ENCODE results near the gene NUTF2. TPM values are rescaled to one million over a fixed set of nuclear protein-coding genes. Genes with fewer than 3 reads are reported as not detected.

Gene NUTF2
- total and polyA plus RNA-seq, 2 of the 8 experiments (the other 6 are each of a cell fraction or from before 2014, with no cell fraction given): 219 to 377 TPM

DNA sequence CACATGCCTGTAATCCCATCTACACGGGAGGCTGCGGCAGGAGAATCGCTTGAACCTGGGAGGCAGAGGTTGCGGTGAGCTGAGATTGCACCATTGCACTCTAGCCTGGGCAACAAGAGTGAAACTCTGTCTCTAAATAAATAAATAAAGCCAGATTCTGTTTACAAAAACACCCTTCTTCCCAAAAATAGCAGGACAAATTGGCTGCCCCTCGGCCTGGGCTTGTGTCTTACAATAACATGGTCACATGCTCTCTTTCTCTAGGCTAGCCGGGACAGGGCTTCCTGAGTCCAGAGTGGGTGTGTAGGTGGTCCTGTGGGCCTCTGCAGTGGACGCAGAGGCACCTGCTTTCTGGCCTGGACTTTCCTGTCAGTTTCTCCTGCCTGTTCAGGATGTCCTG is 22.9 kb downstream of the NUTF2 start:
- H3K4ac ChIP-seq (replicated peaks; ENCODE audit: insufficient read length, low read depth, low read length): no peak overlapping the region
- peaks cover 14 to 50% (median 28%) of the 10 kb centered on the region in 4 experiments for H3K36me3 ChIP-seq (ENCODE audit: control insufficient read depth in 2 of 4, insufficient read depth in 4 of 4, low read length in 3 of 4)
- H2AFZ ChIP-seq (ENCODE audit: low read length): no peak overlapping the region
- DNase-seq (ENCODE audit: low read depth in 1 of 2, low spot score in 2 of 2) (no peak), FAIRE-seq (no peak)
- H3K23ac ChIP-seq (ENCODE audit: insufficient read length): no peak overlapping the region
- H2BK120ac ChIP-seq (replicated peaks; ENCODE audit: low read depth, low read length): no peak overlapping the region
- no peak overlapping the region for H3K4me2 ChIP-seq (ENCODE audit: insufficient read depth in 1 of 2, low read depth in 2 of 2, low read length in 2 of 2)
- H3K56ac ChIP-seq (replicated peaks; ENCODE audit: insufficient read length, low read depth, low read length): no peak overlapping the region
- no peak overlapping the region for H2BK20ac ChIP-seq (ENCODE audit: low read length)
- WGBS, 2 experiments (ENCODE audit: extremely low coverage in 1 of 2, insufficient coverage in 1 of 2, insufficient read length in 1 of 2, insufficient replicate concordance in 2 of 2, low coverage in 1 of 2, low lambda C conversion rate in 2 of 2, missing lambda C conversion rate in 1 of 2): 92% methylated on average over 7 of the region's 7 CpGs; no CpG with 5 or more reads in 1 of the 2 experiments
- H2BK12ac ChIP-seq (ENCODE audit: low read depth, low read length): no peak overlapping the region
- CTCF ChIA-PET (ENCODE audit: partially characterized antibody): interaction anchor here (0.7 to 12.2 kb wide), 6 partner anchors 22 to 197 kb away, joined by 3 to 123 read pairs (median 4); partner anchors contain the start of genes CENPT, CTRL and NUTF2
- H3K14ac ChIP-seq (ENCODE audit: insufficient read length): no peak overlapping the region
- H3K27me3 ChIP-seq (replicated peaks in 1 of 4; ENCODE audit: control insufficient read depth in 3 of 4, extremely low read depth in 1 of 4, insufficient read depth in 3 of 4, low read length in 3 of 4): no peaks in the 10 kb centered on the region
- H3K23me2 ChIP-seq (ENCODE audit: low read depth, low read length): peaks cover 2% of the 10 kb centered on the region; the same call in 1 of the 2 replicates
- no peak overlapping the region for H2BK15ac ChIP-seq (ENCODE audit: low read length)
- H3K79me2 ChIP-seq (ENCODE audit: control insufficient read depth in 1 of 2, insufficient read depth in 2 of 2, low read length in 2 of 2): peaks cover 3 to 14% of the 10 kb centered on the region in 2 experiments; a peak in 3 of 4 replicates
- no peak overlapping the region for H3K9ac ChIP-seq (replicated peaks in 1 of 4; ENCODE audit: extremely low read depth in 1 of 4, low read depth in 3 of 4, low read length in 3 of 4)
- no peak overlapping the region for H3K18ac ChIP-seq (ENCODE audit: extremely low read depth, low read length)
- H2AK5ac ChIP-seq (ENCODE audit: low read depth, low read length): no peak overlapping the region
- H4K5ac ChIP-seq (ENCODE audit: insufficient read length, low read depth, low read length): no peak overlapping the region
- no peak overlapping the region for H3K4me3 ChIP-seq (ENCODE audit: extremely low read depth in 1 of 4, insufficient read depth in 2 of 4, low read depth in 3 of 4, low read length in 4 of 4)
- H2BK5ac ChIP-seq (ENCODE audit: low read depth, low read length): no peak overlapping the region
- no peaks in the 10 kb centered on the region for H3K9me3 ChIP-seq (ENCODE audit: insufficient read depth in 2 of 2, low read depth in 1 of 2, low read length in 1 of 2)
- H4K91ac ChIP-seq (replicated peaks; ENCODE audit: insufficient read length, low read length): no peak overlapping the region
- peaks cover 7% of the 10 kb centered on the region for H3K79me1 ChIP-seq (ENCODE audit: low read depth, low read length)
- no peak overlapping the region for H4K8ac ChIP-seq (ENCODE audit: extremely low read depth, insufficient read depth, low read length)
- H4K20me1 ChIP-seq (replicated peaks in 1 of 2; ENCODE audit: control insufficient read depth in 1 of 2, insufficient read depth in 2 of 2, low read length in 2 of 2): peaks cover 10% of the 10 kb centered on the region in 2 experiments
- no peak overlapping the region for H3K27ac ChIP-seq (ENCODE audit: low read depth, low read length)
- peaks cover 0 to 7% (median 3%) of the 10 kb centered on the region in 4 experiments; a peak in 3 of 7 replicates for H3K4me1 ChIP-seq (replicated peaks in 1 of 4; ENCODE audit: control insufficient read depth in 3 of 4, insufficient read depth in 4 of 4, low read length in 3 of 4)
- POLR2A ChIA-PET (ENCODE audit: partially characterized antibody): interaction anchor here (1.3 kb wide), 1 partner anchor 9 kb away, joined by 7 read pairs; no protein-coding TSS in a partner anchor
- no peak for TF ChIP-seq SUZ12 (IDR thresholded peaks at IDR 0.05; ENCODE audit: low read length)
- TF ChIP-seq CHD2 (IDR thresholded peaks at IDR 0.05; ENCODE audit: low read length): no peak
- TF ChIP-seq GTF2F1 (IDR thresholded peaks at IDR 0.05; ENCODE audit: borderline replicate concordance, low read depth, low read length): no peak
- TF ChIP-seq ATF3 (IDR thresholded peaks at IDR 0.05; ENCODE audit: insufficient read depth, low read depth, low read length): no peak
- no peak for TF ChIP-seq SIX5 (IDR thresholded peaks at IDR 0.05; ENCODE audit: low read depth, low read length)
- TF ChIP-seq ASH2L (IDR thresholded peaks at IDR 0.05; ENCODE audit: low read length): no peak
- TF ChIP-seq MAFK (IDR thresholded peaks at IDR 0.05; ENCODE audit: low read depth, low read length): no peak
- no peak for TF ChIP-seq RAD21 (IDR thresholded peaks at IDR 0.05 in 1 of 2, conservative IDR thresholded peaks at IDR 0.05 in 1 of 2; ENCODE audit: low read depth in 2 of 2, low read length in 2 of 2)
- TF ChIP-seq KDM4A (IDR thresholded peaks at IDR 0.05; ENCODE audit: low read depth, low read length, severe bottlenecking): no peak
- no peak for TF ChIP-seq SIRT6 (IDR thresholded peaks at IDR 0.05; ENCODE audit: low read length)
